ENCODE measurements around the gene SLC5A11.

SLC5A11 gene

DNA sequence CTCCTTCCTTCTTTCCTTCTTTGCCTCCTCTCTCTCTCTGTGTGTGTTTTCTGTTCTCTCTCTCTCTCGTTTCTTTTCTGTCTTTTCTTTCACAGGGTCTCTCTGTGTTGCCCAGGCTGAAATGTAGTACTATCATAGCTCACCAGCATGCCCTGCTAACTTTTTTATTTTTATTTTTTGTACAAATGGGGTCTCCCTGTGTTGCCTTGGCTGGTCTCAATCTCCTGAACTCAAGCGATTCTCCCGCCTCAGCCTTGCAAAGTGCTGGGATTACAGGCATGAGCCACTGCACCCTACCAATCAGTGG, 1.5 kb downstream of the SLC5A11 start:
- ATAC-seq: no peak
- no peak for TF ChIP-seq ZFP3 (CRISPR knock-in tag; IDR thresholded peaks at IDR 0.05)
- no peak for TF ChIP-seq CSRNP3 (CRISPR knock-in tag; IDR thresholded peaks at IDR 0.05)
- no peak for TF ChIP-seq CSDC2 (CRISPR knock-in tag; IDR thresholded peaks at IDR 0.05)

DNA sequence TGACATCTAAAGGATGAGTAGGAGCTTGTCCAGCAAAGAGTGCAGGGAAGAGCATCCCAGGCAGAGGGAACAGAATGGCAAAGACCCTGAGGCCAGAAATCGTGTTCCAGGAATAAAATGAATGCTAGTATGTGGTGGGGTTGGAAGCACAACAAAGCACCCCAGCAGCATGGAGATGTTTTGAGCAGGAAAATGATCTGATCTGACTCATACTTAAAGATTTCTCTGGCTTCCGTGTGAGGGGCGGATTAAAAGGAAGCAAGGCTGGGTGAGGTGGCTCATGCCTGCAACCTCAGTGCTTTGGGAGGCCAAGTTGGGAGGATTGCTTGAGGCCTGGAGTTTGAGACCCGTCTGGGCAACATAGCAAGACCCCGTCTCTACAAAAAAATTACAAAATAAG, 2.3 kb downstream of the SLC5A11 start:
- ATAC-seq: peak; percentile 73
- no peak for TF ChIP-seq TCF4 (CRISPR knock-in tag; IDR thresholded peaks at IDR 0.05; ENCODE audit: borderline replicate concordance)
- TF ChIP-seq ZFP30 (CRISPR knock-in tag; IDR thresholded peaks at IDR 0.05): no peak
- TF ChIP-seq ARNTL (CRISPR knock-in tag; IDR thresholded peaks at IDR 0.05; ENCODE audit: borderline replicate concordance, low read depth): no peak
- no peak for TF ChIP-seq GLIS3 (CRISPR knock-in tag; IDR thresholded peaks at IDR 0.05)
- TF ChIP-seq CSDC2 (CRISPR knock-in tag; IDR thresholded peaks at IDR 0.05): no peak
- no peak for TF ChIP-seq ZNF70 (CRISPR knock-in tag; IDR thresholded peaks at IDR 0.05)
- TF ChIP-seq, protein P1, sequence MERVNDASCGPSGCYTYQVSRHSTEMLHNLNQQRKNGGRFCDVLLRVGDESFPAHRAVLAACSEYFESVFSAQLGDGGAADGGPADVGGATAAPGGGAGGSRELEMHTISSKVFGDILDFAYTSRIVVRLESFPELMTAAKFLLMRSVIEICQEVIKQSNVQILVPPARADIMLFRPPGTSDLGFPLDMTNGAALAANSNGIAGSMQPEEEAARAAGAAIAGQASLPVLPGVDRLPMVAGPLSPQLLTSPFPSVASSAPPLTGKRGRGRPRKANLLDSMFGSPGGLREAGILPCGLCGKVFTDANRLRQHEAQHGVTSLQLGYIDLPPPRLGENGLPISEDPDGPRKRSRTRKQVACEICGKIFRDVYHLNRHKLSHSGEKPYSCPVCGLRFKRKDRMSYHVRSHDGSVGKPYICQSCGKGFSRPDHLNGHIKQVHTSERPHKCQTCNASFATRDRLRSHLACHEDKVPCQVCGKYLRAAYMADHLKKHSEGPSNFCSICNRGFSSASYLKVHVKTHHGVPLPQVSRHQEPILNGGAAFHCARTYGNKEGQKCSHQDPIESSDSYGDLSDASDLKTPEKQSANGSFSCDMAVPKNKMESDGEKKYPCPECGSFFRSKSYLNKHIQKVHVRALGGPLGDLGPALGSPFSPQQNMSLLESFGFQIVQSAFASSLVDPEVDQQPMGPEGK (CRISPR knock-in tag; IDR thresholded peaks at IDR 0.05; ENCODE audit: borderline replicate concordance): no peak
- TF ChIP-seq ISL1 (CRISPR knock-in tag; IDR thresholded peaks at IDR 0.05): no peak
- no peak for TF ChIP-seq BACH2 (CRISPR knock-in tag; IDR thresholded peaks at IDR 0.05; ENCODE audit: borderline replicate concordance)
- TF ChIP-seq ZC3H10 (CRISPR knock-in tag; IDR thresholded peaks at IDR 0.05): no peak
- TF ChIP-seq TSHZ2 (CRISPR knock-in tag; IDR thresholded peaks at IDR 0.05): no peak
- TF ChIP-seq ZFP3 (CRISPR knock-in tag; IDR thresholded peaks at IDR 0.05): no peak
- no peak for TF ChIP-seq POU6F1 (CRISPR knock-in tag; IDR thresholded peaks at IDR 0.05; ENCODE audit: borderline replicate concordance, low read depth)
- no peak for TF ChIP-seq SNAI2 (CRISPR knock-in tag; IDR thresholded peaks at IDR 0.05)
- TF ChIP-seq CSRNP3 (CRISPR knock-in tag; IDR thresholded peaks at IDR 0.05): no peak
- no peak for TF ChIP-seq ESRRG (CRISPR knock-in tag; IDR thresholded peaks at IDR 0.05)
- no peak for TF ChIP-seq RARB (CRISPR knock-in tag; IDR thresholded peaks at IDR 0.05)
- TF ChIP-seq PPARA (CRISPR knock-in tag; IDR thresholded peaks at IDR 0.05; ENCODE audit: borderline replicate concordance): no peak
- TF ChIP-seq TOX (CRISPR knock-in tag; IDR thresholded peaks at IDR 0.05; ENCODE audit: borderline replicate concordance): no peak

GRCh38 chr16:24849641-24850040, 3.9 kb downstream of the SLC5A11 start:
- no peak for ATAC-seq
- TF ChIP-seq POU6F1 (CRISPR knock-in tag; IDR thresholded peaks at IDR 0.05; ENCODE audit: borderline replicate concordance, low read depth): no peak
- no peak for TF ChIP-seq ESRRG (CRISPR knock-in tag; IDR thresholded peaks at IDR 0.05)
- no peak for TF ChIP-seq CSDC2 (CRISPR knock-in tag; IDR thresholded peaks at IDR 0.05)
- TF ChIP-seq ZFP30 (CRISPR knock-in tag; IDR thresholded peaks at IDR 0.05): no peak
- no peak for TF ChIP-seq OSR1 (CRISPR knock-in tag; IDR thresholded peaks at IDR 0.05)
- no peak for TF ChIP-seq ZC3H10 (CRISPR knock-in tag; IDR thresholded peaks at IDR 0.05)
- no peak for TF ChIP-seq GLIS3 (CRISPR knock-in tag; IDR thresholded peaks at IDR 0.05)
- TF ChIP-seq ZNF8 (CRISPR knock-in tag; IDR thresholded peaks at IDR 0.05): no peak
- no peak for TF ChIP-seq SNAI2 (CRISPR knock-in tag; IDR thresholded peaks at IDR 0.05)
- no peak for TF ChIP-seq TCF4 (CRISPR knock-in tag; IDR thresholded peaks at IDR 0.05; ENCODE audit: borderline replicate concordance)
- TF ChIP-seq BACH2 (CRISPR knock-in tag; IDR thresholded peaks at IDR 0.05; ENCODE audit: borderline replicate concordance): no peak
- TF ChIP-seq, protein P1 (CRISPR knock-in tag; IDR thresholded peaks at IDR 0.05; ENCODE audit: borderline replicate concordance): no peak
